RKO (cell line): ENCODE data around the gene CAPN8.

Source experiments
- DNase-seq: peaks from one replicate; pipeline ENCODE4 v3.0.0-alpha.2; 2016; ENCODE audit warnings: low spot score

The CAPN8 gene

GRCh38 chr1:223665592-223666312 is at the start of gene CAPN8:
Gene CAPN8, minus strand, starts transcription at chr1:223665701. Its CDS starts 55 bp downstream, at chr1:223665646.
- DNase-seq = no peak

- DNase-seq = peak; percentile 95
Measured at GRCh38 chr1:223714849-223715603, 49.5 kb upstream of the CAPN8 start.

GRCh38 chr1:223714421-223714724 is 48.9 kb upstream of the CAPN8 start:
- no peak for DNase-seq

GRCh38 chr1:223713546-223714420 is 48.3 kb upstream of the CAPN8 start:
- peak; percentile 86 for DNase-seq

GRCh38 chr1:223712850-223713474 is 47.5 kb upstream of the CAPN8 start:
- no peak for DNase-seq

GRCh38 chr1:223712194-223712849 is 46.8 kb upstream of the CAPN8 start, which contains the start of gene CAPN2:
Gene CAPN2, plus strand, starts transcription at chr1:223712539. Its CDS starts 102 bp downstream, at chr1:223712641.
- peak; percentile 83 for DNase-seq

GRCh38 chr1:223711747-223712193 is 46.3 kb upstream of the CAPN8 start:
- peak; percentile 69 for DNase-seq

GRCh38 chr1:223711173-223711572 is 45.7 kb upstream of the CAPN8 start:
- DNase-seq = peak; percentile 67

- DNase-seq = no peak
Measured at GRCh38 chr1:223710179-223711133, 45.0 kb upstream of the CAPN8 start.

- peak; percentile 81 for DNase-seq
Measured at GRCh38 chr1:223709598-223709997, 44.1 kb upstream of the CAPN8 start.

GRCh38 chr1:223708651-223709268 is 43.3 kb upstream of the CAPN8 start:
- no peak for DNase-seq

- no peak for DNase-seq
Measured at GRCh38 chr1:223708001-223708359, 42.5 kb upstream of the CAPN8 start.

- peak; percentile 98 for DNase-seq
Measured at GRCh38 chr1:223707256-223708000, 41.9 kb upstream of the CAPN8 start.

GRCh38 chr1:223706077-223706973 is 40.8 kb upstream of the CAPN8 start:
- no peak for DNase-seq

- no peak for DNase-seq
Measured at GRCh38 chr1:223704921-223705878, 39.7 kb upstream of the CAPN8 start.

- no peak for DNase-seq
Measured at GRCh38 chr1:223703668-223704013, 38.1 kb upstream of the CAPN8 start.
